Left lung (tissue), 10 donors: ENCODE data around the gene OR5AC2. TPM values are rescaled to one million over a fixed set of nuclear protein-coding genes. Genes with fewer than 3 reads are reported as not detected.
A peak's percentile ranks its signal among the peaks of the same experiment; 100 is the strongest.

Experiments used
- ATAC-seq: fragments of 200-7000 bp; cut with Tn5 transposase; one replicate; pipeline ENCODE4 v1.9.1; 2020; ENCODE audit warnings: moderate library complexity
- DNase-seq, 4 donors: peaks; one replicate each; pipeline ENCODE4 v3.0.0-alpha.2; 2013 to 2020
- H3K27ac ChIP-seq, 2 donors: fragments of 200-600 bp; sonication (generic) in 1 of 2; one replicate each; pipeline versions ENCODE4 v1.5.0 to v1.8.0; 2020 to 2021
- H3K27me3 ChIP-seq, 2 donors: fragments of 200-600 bp; sonication (generic) in 1 of 2; one replicate each; pipeline versions ENCODE4 v1.5.0 to v1.8.0; 2020 to 2021
- H3K36me3 ChIP-seq, 2 donors: fragments of 200-600 bp; sonication (generic) in 1 of 2; one replicate each; pipeline versions ENCODE4 v1.5.0 to v1.8.0; 2020 to 2021
- H3K4me1 ChIP-seq, 2 donors: fragments of 200-600 bp; one replicate each; pipeline ENCODE4 v1.8.0; 2021
- H3K4me3 ChIP-seq, 2 donors: fragments of 200-600 bp; sonication (generic) in 1 of 2; one replicate each; pipeline versions ENCODE4 v1.5.0 to v1.8.0; 2020 to 2021; ENCODE audit warnings: mild to moderate bottlenecking in 1 of 2
- H3K9me3 ChIP-seq, 2 donors: fragments of 200-600 bp; sonication (generic) in 1 of 2; one replicate each; pipeline versions ENCODE4 v1.5.0 to v1.8.0; 2020 to 2021
- intact Hi-C, 2 donors: fragments of 100-400 bp; cut with DNase I; formaldehyde crosslinking; loops; one replicate each; pipeline versions ENCODE4 v1.11.2 to v1.14.2; 2022
- polyA plus RNA-seq, 6 donors: library from polyadenylated mRNA; unstranded; fragments of 120-200 nt; gene quantifications; one replicate each; pipeline ENCODE4 v1.2.1, GENCODE V29; 2013; ENCODE audit not compliant: insufficient read length in 6 of 6
- total RNA-seq, 2 donors: library from RNA; stranded (reverse); fragmentation: NEBNext Ultra II Directional; extraction: Animal tissue kit (Norgen Biotek cat#: 25700); gene quantifications; one replicate each; pipeline ENCODE4 v1.2.1, GENCODE V29; 2021
- TF ChIP-seq, protein P1 (sequence below), 2 donors: fragments of 200-600 bp; sonication (generic) in 1 of 2; IDR thresholded peaks; one replicate each; pipeline versions ENCODE4 v1.5.0 to v1.8.0; 2021; ENCODE audit warnings: antibody characterized with exemption in 2 of 2
- donor health status: DM: no; HTN: yes; CAD: no.
- donor health status: DM: no; HTN: no; CAD: no.

Gene OR5AC2
- total and polyA plus RNA-seq, 8 donors, result not detected

DNA sequence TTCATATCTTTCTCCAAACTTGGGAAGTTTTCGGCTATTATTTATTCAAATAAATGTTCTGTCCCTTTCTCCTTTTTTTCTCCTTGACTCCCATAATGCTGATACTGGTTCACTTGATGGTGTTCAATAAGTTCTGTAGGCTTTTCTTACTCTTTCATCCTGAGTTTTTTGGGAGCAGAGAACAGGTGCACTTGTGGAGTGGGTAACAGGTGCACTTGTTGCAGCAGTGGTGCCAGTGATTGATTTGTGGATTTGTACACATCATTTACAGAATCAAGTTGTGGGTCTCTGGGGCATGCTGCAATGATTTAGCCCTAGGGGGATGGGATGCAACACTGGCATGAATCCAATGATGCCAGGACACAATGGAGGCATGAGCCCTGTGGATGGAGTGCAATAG, 28.7 kb downstream of the OR5AC2 start:
- Histone ChIP-seq H3K36me3 (no peaks in the 10 kb centered on the region), H3K4me1 (no peaks in the 10 kb centered on the region), H3K9me3 (peaks cover 0 to 41% of the 10 kb centered on the region in 2 donors), H3K27ac (no peak overlapping the region), H3K4me3 (no peak overlapping the region), H3K27me3 (no peaks in the 10 kb centered on the region)
- no peak for ATAC-seq
- TF ChIP-seq, protein P1, sequence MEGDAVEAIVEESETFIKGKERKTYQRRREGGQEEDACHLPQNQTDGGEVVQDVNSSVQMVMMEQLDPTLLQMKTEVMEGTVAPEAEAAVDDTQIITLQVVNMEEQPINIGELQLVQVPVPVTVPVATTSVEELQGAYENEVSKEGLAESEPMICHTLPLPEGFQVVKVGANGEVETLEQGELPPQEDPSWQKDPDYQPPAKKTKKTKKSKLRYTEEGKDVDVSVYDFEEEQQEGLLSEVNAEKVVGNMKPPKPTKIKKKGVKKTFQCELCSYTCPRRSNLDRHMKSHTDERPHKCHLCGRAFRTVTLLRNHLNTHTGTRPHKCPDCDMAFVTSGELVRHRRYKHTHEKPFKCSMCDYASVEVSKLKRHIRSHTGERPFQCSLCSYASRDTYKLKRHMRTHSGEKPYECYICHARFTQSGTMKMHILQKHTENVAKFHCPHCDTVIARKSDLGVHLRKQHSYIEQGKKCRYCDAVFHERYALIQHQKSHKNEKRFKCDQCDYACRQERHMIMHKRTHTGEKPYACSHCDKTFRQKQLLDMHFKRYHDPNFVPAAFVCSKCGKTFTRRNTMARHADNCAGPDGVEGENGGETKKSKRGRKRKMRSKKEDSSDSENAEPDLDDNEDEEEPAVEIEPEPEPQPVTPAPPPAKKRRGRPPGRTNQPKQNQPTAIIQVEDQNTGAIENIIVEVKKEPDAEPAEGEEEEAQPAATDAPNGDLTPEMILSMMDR (IDR thresholded peaks at IDR 0.05), result no peak
- intact Hi-C loops, result no loop called here
- DNase-seq, result no peak

GRCh38 chr3:98130421-98130820, 43.4 kb downstream of the OR5AC2 start, which contains the start of gene OR5H1:
Gene OR5H1, plus strand, starts transcription at chr3:98130721. Its CDS starts 1,977 bp downstream, at chr3:98132698.
- ATAC-seq (no peak), DNase-seq (no peak)
- TF ChIP-seq, protein P1 (IDR thresholded peaks at IDR 0.05), result no peak
- Histone ChIP-seq H3K27ac (no peak within 1 kb of the TSS), H3K9me3 (no peaks in the 10 kb centered on the region), H3K36me3 (no peaks in the 10 kb centered on the region), H3K4me1 (no peaks in the 10 kb centered on the region), H3K27me3 (no peaks in the 10 kb centered on the region), H3K4me3 (no peak within 1 kb of the TSS)
- intact Hi-C loops, result no loop called here

GRCh38 chr3:98136631-98137030, 49.7 kb downstream of the OR5AC2 start:
- Histone ChIP-seq H3K36me3 (no peaks in the 10 kb centered on the region), H3K27ac (no peak overlapping the region), H3K4me1 (no peaks in the 10 kb centered on the region), H3K4me3 (no peak overlapping the region), H3K27me3 (no peaks in the 10 kb centered on the region), H3K9me3 (no peaks in the 10 kb centered on the region)
- TF ChIP-seq, protein P1 (IDR thresholded peaks at IDR 0.05), result no peak
- intact Hi-C loops, result no loop called here
- DNase-seq, result peak in 1 of 4 donors; percentile 38
- peak; percentile 62 for ATAC-seq

Other genes starting within 250 kb of the OR5AC2 start
- 10 to 100 TPM; 16.6 to 29.3 TPM for gene RIOX2, start 114.7 kb upstream of the OR5AC2 start, total RNA-seq
- gene RIOX2, start 114.7 kb upstream of the OR5AC2 start, polyA plus RNA-seq, result 10 to 100 TPM; 33.6 to 44.3 (median 39.1) TPM
- gene GABRR3, start 51.9 kb upstream of the OR5AC2 start, total RNA-seq, result not detected
- under 1 TPM in 1 of 6 donors, not detected in 5; 0.10 TPM for gene GABRR3, start 51.9 kb upstream of the OR5AC2 start, polyA plus RNA-seq
- not detected for gene OR5H1, start 43.5 kb downstream of the OR5AC2 start, total RNA-seq
- gene OR5H1, start 43.5 kb downstream of the OR5AC2 start, polyA plus RNA-seq, result under 1 TPM in 3 of 6 donors, not detected in 3; 0.03 to 0.06 (median 0.04) TPM
- gene OR5H14, start 60.3 kb downstream of the OR5AC2 start, total RNA-seq, result not detected
- under 1 TPM in 3 of 6 donors, not detected in 3; 0.03 TPM for gene OR5H14, start 60.3 kb downstream of the OR5AC2 start, polyA plus RNA-seq
- gene OR5H15, start 79.5 kb downstream of the OR5AC2 start, total RNA-seq, result not detected
- not detected for gene OR5H15, start 79.5 kb downstream of the OR5AC2 start, polyA plus RNA-seq
- not detected for gene OR5H6, start 177.1 kb downstream of the OR5AC2 start, total RNA-seq
- not detected for gene OR5H6, start 177.1 kb downstream of the OR5AC2 start, polyA plus RNA-seq
- gene OR5H2, start 195.3 kb downstream of the OR5AC2 start, total RNA-seq, result not detected
- gene OR5H2, start 195.3 kb downstream of the OR5AC2 start, polyA plus RNA-seq, result not detected